GM12864 (cell line): ENCODE data around the gene ZNF280D.

Experiments
- DNase-seq: peaks from one replicate; pipeline ENCODE4 v3.0.0-alpha.2; 2011; ENCODE audit warnings: low read depth
- H3K4me3 ChIP-seq: 2 replicates; pipeline ENCODE4 v1.5.1; 2011; ENCODE audit warnings: mild to moderate bottlenecking, low read depth, low read length, control low read depth
- CTCF ChIP-seq: IDR thresholded peaks from 2 replicates; pipeline ENCODE4 v1.5.1; 2011; ENCODE audit warnings: low read depth, mild to moderate bottlenecking, moderate library complexity, low read length, control low read depth, inconsistent platforms; ENCODE audit errors: missing control alignments

ZNF280D gene

DNA sequence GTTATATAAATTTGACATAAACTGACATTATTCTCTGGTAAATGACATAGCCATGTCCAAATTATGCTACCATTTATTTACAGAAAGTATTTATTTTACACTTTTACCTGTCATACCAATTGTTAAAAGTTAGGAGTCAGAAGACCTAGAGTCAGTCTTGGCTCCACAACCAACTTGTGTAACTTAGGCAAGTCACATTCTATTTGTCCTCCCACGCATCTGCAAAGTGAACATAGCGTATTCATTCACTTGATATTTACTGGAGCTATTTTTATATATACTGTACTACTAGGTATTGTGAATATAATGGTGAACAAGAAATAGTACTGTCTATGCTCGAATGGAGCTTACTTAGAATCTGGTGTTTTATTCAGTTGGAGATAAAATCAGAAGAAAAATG lies 78.7 kb downstream of the ZNF280D start:
- H3K4me3 ChIP-seq = no peak overlapping the region

GRCh38 chr15:56654216-56654615 lies 79.1 kb downstream of the ZNF280D start:
- no peak for DNase-seq
- no peak for TF ChIP-seq CTCF
- no peak overlapping the region for H3K4me3 ChIP-seq

More for the DNA sequence above, 78.7 kb downstream of the ZNF280D start:
- TF ChIP-seq CTCF = no peak
- no peak for DNase-seq

GRCh38 chr15:56653787-56654186 lies 79.5 kb downstream of the ZNF280D start:
- DNase-seq = no peak
- no peak overlapping the region for H3K4me3 ChIP-seq
- TF ChIP-seq CTCF = no peak

- TF ChIP-seq CTCF = no peak
- DNase-seq = no peak
- H3K4me3 ChIP-seq = no peak overlapping the region
Measured at GRCh38 chr15:56653107-56653506, 80.2 kb downstream of the ZNF280D start.

DNA sequence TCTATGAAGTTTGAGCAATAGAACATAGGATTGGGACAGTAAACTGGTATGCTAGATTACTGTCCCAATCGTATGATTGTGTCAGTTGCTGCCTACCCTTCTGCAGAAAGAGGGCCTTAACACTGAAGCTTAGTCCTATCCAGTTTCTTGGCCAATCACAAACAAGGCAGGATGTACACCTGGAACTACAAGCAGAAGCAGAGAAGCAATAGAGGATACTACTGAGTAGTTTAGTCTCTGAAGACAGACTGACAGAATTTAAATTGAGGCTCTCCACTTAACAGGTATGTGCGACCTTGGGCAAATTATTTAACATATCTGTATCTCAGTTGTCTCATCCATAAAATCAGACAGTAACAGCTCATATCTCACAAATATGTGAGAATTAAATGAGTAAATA lies 85.0 kb downstream of the ZNF280D start:
- no peak for TF ChIP-seq CTCF
- no peak for DNase-seq
- no peak overlapping the region for H3K4me3 ChIP-seq

- H3K4me3 ChIP-seq = no peak overlapping the region
- no peak for TF ChIP-seq CTCF
- DNase-seq = no peak
Measured at GRCh38 chr15:56640549-56640948, 92.8 kb downstream of the ZNF280D start.

GRCh38 chr15:56640127-56640526 lies 93.2 kb downstream of the ZNF280D start:
- no peak for TF ChIP-seq CTCF

More at GRCh38 chr15:56640127-56640526, 93.2 kb downstream of the ZNF280D start:
- no peak overlapping the region for H3K4me3 ChIP-seq
- no peak for DNase-seq
